Thyroid gland (tissue), 4 donors: Measurements from ENCODE around the gene NTNG1. TPM values are rescaled to one million over a fixed set of nuclear protein-coding genes. Genes with fewer than 3 reads are reported as not detected.

Experiments
- DNase-seq, 2 donors: peaks; one replicate each; pipeline ENCODE4 v3.0.0-alpha.2; 2019
- H3K27ac ChIP-seq, 3 donors: fragments of 200-600 bp; sonication (generic); 1 replicate in 2 of 3; 2 replicates in 1 of 3; pipeline ENCODE4 v1.5.1; 2016 to 2019; ENCODE audit warnings: mild to moderate bottlenecking in 1 of 3, moderate library complexity in 1 of 3
- H3K27me3 ChIP-seq: fragments of 200-600 bp; sonication (generic); one replicate; pipeline ENCODE4 v1.5.1; 2019
- H3K36me3 ChIP-seq, 2 donors: fragments of 200-600 bp; sonication (generic); one replicate each; pipeline ENCODE4 v1.5.1; 2016 to 2019
- H3K4me1 ChIP-seq, 2 donors: fragments of 200-600 bp; sonication (generic); one replicate each; pipeline ENCODE4 v1.5.1; 2017 to 2019
- H3K4me3 ChIP-seq, 3 donors: fragments of 200-600 bp; sonication (generic); replicated peaks in 1 of 3; 1 replicate in 2 of 3; 2 replicates in 1 of 3; pipeline ENCODE4 v1.5.1; 2016; ENCODE audit warnings: mild to moderate bottlenecking in 1 of 3
- H3K9me3 ChIP-seq: fragments of 200-600 bp; sonication (generic); one replicate; pipeline ENCODE4 v1.5.1; 2017
- CTCF ChIP-seq, 6 experiments: fragments of 200-600 bp in 3 of 6; fragments of 450-650 bp in 3 of 6; sonication (generic) in 3 of 6; IDR thresholded peaks; one replicate each; pipeline ENCODE4 v1.5.1; 2016 to 2019; ENCODE audit warnings: antibody characterized with exemption in 6 of 6, mild to moderate bottlenecking in 2 of 6, inconsistent platforms in 1 of 6, moderate library complexity in 1 of 6
- POLR2A ChIP-seq, 2 donors: fragments of 450-650 bp; IDR thresholded peaks; one replicate each; pipeline ENCODE4 v1.6.1; 2017; ENCODE audit warnings: antibody characterized with exemption in 2 of 2, mild to moderate bottlenecking in 2 of 2, moderate library complexity in 1 of 2
- WGBS, 2 donors: methylation state at CpG; one replicate each; pipeline ENCODE4 v1.1.5; 2017; 5-methylcytosine and 5-hydroxymethylcytosine counted together
- intact Hi-C: fragments of 100-400 bp; cut with DNase I; formaldehyde crosslinking; loops from one replicate; pipeline ENCODE4 v1.15.1; 2023
- total RNA-seq, 4 donors: library from RNA; depleted of rRNA; stranded (reverse); fragments of >200 nt; gene quantifications; one replicate each; pipeline ENCODE4 v1.2.3, GENCODE V29; 2016

Gene NTNG1
- total RNA-seq, 4 donors from 2014 or later: 0.33 to 0.56 (median 0.54) TPM; not detected in 1

- TF ChIP-seq POLR2A (IDR thresholded peaks at IDR 0.05): no peak
- no peak for TF ChIP-seq CTCF (IDR thresholded peaks at IDR 0.05)
- WGBS, 2 donors: 57 to 74% methylated on average over 1 of the region's 1 CpG
- Histone ChIP-seq H3K27me3 (no peaks in the 10 kb centered on the region), H3K27ac (no peak overlapping the region), H3K4me3 (no peak overlapping the region), H3K4me1 (no peaks in the 10 kb centered on the region), H3K9me3 (no peaks in the 10 kb centered on the region), H3K36me3 (no peaks in the 10 kb centered on the region)
- no peak for DNase-seq
- intact Hi-C loops: no loop called here
Observed at GRCh38 chr1:107422901-107423300, 282.1 kb downstream of the NTNG1 start.

- peak; percentile 14 to 26 for DNase-seq
- no peaks in the 10 kb centered on the region for H3K27me3 ChIP-seq
- TF ChIP-seq POLR2A (IDR thresholded peaks at IDR 0.05) (no peak), CTCF (IDR thresholded peaks at IDR 0.05) (peak; percentile 35 to 72 (median 50))
- no peak overlapping the region for H3K27ac ChIP-seq
- intact Hi-C loops: loop anchor here (10.0 kb wide), 1 partner anchor 324 kb away; no protein-coding TSS in a partner anchor
- no peak overlapping the region for H3K4me3 ChIP-seq
- WGBS, 2 donors: 53 to 55% methylated on average over 14 of the region's 14 CpGs
- no peaks in the 10 kb centered on the region for H3K9me3 ChIP-seq
- H3K36me3 ChIP-seq: no peaks in the 10 kb centered on the region
- no peaks in the 10 kb centered on the region for H3K4me1 ChIP-seq
Observed at GRCh38 chr1:107430540-107431228, 289.8 kb downstream of the NTNG1 start.

GRCh38 chr1:107432108-107432507 is 291.3 kb downstream of the NTNG1 start:
- H3K4me1 ChIP-seq: no peaks in the 10 kb centered on the region
- H3K9me3 ChIP-seq: no peaks in the 10 kb centered on the region
- H3K36me3 ChIP-seq: no peaks in the 10 kb centered on the region
- WGBS, 2 donors: 63 to 69% methylated on average over 1 of the region's 1 CpG
- H3K4me3 ChIP-seq: no peak overlapping the region
- DNase-seq: no peak
- no peak overlapping the region for H3K27ac ChIP-seq
- intact Hi-C loops: loop anchor here (10.0 kb wide), 1 partner anchor 323 kb away; no protein-coding TSS in a partner anchor
- H3K27me3 ChIP-seq: no peaks in the 10 kb centered on the region
- TF ChIP-seq CTCF (IDR thresholded peaks at IDR 0.05) (no peak), POLR2A (IDR thresholded peaks at IDR 0.05) (no peak)

- intact Hi-C loops: loop anchor here (10.0 kb wide), 1 partner anchor 322 kb away; no protein-coding TSS in a partner anchor
Observed at GRCh38 chr1:107433068-107433467, 292.2 kb downstream of the NTNG1 start.

GRCh38 chr1:107433635-107434360 is 293.0 kb downstream of the NTNG1 start:
- no peak for DNase-seq
- Histone ChIP-seq H3K4me3 (no peak overlapping the region), H3K27me3 (no peaks in the 10 kb centered on the region), H3K27ac (no peak overlapping the region), H3K36me3 (no peaks in the 10 kb centered on the region), H3K9me3 (no peaks in the 10 kb centered on the region), H3K4me1 (no peaks in the 10 kb centered on the region)
- 50 to 63% methylated on average over 4 of the region's 4 CpGs for WGBS, 2 donors
- TF ChIP-seq POLR2A (IDR thresholded peaks at IDR 0.05): no peak
- TF ChIP-seq CTCF (IDR thresholded peaks at IDR 0.05): no peak
- intact Hi-C loops: loop anchor here (10.0 kb wide), 1 partner anchor 321 kb away; no protein-coding TSS in a partner anchor

More at GRCh38 chr1:107433068-107433467, 292.2 kb downstream of the NTNG1 start:
- DNase-seq: no peak
- Histone ChIP-seq H3K4me1 (no peaks in the 10 kb centered on the region), H3K27ac (no peak overlapping the region), H3K9me3 (no peaks in the 10 kb centered on the region), H3K27me3 (no peaks in the 10 kb centered on the region), H3K4me3 (no peak overlapping the region), H3K36me3 (no peaks in the 10 kb centered on the region)
- WGBS, 2 donors: 89 to 94% methylated on average over 4 of the region's 4 CpGs
- TF ChIP-seq POLR2A (IDR thresholded peaks at IDR 0.05): no peak
